Measurements from ENCODE around the gene OCA2. TPM values are rescaled to one million over a fixed set of nuclear protein-coding genes. Genes with fewer than 3 reads are reported as not detected.

Gene OCA2
- total RNA-seq, 1 donor from 2014 or later: 0.73 TPM

GRCh38 chr15:28120359-28120640 is 21.2 kb upstream of the OCA2 start:
- no peak for DNase-seq (ENCODE audit: low spot score)

DNA sequence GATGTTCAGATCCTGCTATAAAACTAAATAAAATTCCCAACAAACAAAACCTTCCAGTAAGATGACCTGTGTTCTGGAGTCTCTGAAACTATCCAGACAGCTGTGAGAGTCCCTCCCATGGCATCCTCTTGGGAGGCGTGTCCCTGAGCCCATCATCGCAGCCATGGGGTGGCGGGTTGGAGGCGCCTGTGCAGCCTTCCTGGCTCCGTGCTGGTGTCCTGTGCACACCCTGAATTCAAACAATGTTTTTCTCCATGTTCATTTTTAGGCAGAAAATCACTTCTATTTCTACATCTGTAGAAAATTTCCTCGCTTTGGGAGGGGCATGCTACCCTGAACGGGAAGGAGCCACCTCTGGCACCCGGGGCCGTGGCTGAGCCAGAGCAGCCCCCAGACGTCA is 19.4 kb upstream of the OCA2 start:
- DNase-seq (ENCODE audit: low spot score): no peak

GRCh38 chr15:28118083-28118482 is 19.0 kb upstream of the OCA2 start:
- no peak for DNase-seq (ENCODE audit: low spot score)

GRCh38 chr15:28117432-28117990 is 18.4 kb upstream of the OCA2 start:
- no peak for DNase-seq (ENCODE audit: low spot score)

DNA sequence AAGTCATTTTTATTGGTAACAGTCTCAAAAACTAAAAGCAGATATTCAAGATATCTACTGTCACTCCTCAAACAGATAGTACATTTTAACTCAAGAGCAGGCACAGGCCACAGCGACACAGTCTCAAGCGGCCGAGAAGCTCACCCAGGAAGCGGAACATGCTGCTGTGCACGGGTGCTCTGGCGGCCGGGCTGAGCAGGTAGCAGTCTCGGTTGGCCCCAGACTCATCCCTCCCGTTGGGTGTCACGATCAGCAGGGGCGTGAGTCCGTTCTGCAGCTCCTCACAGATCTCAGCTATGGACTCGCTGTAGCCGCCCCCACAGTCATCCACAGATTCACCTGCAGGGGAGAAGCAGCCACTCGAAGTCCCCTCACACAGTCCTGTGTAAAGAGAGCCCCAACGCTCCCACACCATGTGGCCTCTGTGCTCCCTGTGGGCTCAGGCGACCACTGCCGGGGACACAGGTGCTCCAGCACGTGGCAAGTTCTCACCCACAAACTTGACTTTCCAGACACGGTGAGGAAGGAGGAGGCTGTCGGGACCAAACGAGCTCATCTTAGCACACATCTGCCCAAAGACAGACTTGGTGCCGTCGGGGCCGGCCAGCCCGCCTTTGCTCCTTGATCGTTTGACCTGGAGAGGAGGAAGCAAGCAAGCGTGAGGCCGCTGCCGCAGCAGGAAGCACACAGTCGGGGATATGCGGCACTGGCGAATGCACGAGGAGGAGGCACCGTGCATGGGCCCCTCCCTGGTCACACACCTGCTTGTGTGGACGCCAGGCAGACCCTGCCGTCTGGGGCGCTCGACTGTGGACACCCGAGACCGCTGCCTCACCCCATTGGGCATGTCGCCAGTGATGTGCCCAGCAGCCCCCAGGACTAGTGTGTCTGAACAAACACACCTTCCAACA is 17.7 kb upstream of the OCA2 start:
- peak; percentile 30 for DNase-seq (ENCODE audit: low spot score)

- DNase-seq (ENCODE audit: low spot score): no peak
Measured at GRCh38 chr15:28115871-28116270, 16.8 kb upstream of the OCA2 start.

- DNase-seq (ENCODE audit: low spot score): no peak
Measured at GRCh38 chr15:28114721-28115622, 15.9 kb upstream of the OCA2 start.

- no peak for DNase-seq (ENCODE audit: low spot score)
Measured at GRCh38 chr15:28114114-28114455, 15.0 kb upstream of the OCA2 start.

DNA sequence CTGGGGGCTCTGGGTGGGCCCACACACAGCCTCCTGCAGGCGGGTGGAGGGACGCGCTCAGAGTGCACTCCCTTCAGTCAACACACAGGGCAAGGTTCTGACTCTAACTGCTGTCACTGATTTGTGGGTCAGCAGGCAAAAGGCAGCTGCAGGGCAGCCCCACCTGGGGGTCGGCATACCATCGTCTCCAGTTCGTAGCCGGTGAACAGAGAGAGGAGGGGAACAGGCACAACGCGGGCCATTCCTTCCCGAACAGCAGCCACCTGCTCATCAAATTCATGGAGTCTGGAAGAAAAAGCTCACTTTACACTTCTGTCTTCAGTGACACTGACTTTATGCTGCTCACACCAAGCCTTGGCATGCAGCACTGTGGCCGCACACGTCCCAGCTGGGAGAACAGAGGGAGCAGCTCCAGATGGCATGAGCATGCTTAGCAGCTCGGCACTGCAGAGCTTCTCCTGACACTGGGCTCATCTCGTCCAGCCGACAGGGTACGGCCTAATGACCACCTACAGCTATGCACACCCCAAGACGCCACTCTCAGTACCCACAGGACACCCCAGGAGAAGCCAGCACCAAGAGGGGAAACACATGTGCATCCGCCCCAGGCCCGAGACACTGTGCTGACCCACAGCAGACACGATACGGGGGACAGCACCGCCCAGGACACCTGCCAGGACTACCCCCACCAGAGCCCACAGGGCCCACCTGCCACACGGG is 14.4 kb upstream of the OCA2 start:
- no peak for DNase-seq (ENCODE audit: low spot score)

GRCh38 chr15:28112962-28113361 is 13.8 kb upstream of the OCA2 start:
- DNase-seq (ENCODE audit: low spot score): no peak

DNA sequence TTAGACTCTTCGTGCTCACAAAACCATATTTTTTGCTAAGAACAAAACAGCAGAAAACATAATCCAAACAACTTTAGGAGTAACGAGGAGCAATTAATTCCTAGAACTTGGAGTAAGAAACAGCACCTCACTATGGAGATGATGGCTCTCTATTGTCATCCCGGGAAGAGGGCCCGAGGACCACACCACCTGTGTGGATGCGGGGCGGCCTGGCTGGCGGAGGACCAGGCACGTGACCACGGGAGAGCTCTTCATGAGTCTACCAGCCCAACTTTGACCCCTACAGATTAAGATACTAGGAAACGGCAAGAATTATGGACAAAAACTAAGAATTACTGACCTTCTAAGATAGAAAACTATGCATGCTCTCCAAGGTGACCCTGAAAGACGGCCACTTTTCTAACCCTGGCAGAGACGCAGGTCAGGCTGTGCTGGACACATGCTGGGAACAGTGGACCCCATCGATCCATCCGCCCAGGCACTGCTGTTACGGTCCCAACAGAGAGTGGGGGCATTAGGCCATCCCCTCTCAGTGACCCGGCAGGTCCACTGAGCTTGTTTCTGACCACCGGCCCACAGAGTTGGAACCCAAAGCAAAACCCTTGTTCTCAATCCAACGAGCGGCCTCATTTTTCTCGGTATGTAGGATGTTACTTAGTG is 13.1 kb upstream of the OCA2 start:
- DNase-seq (ENCODE audit: low spot score): no peak

GRCh38 chr15:28111543-28111942 is 12.4 kb upstream of the OCA2 start:
- no peak for DNase-seq (ENCODE audit: low spot score)

- DNase-seq (ENCODE audit: low spot score): no peak
Measured at GRCh38 chr15:28110481-28110881, 11.4 kb upstream of the OCA2 start.

DNA sequence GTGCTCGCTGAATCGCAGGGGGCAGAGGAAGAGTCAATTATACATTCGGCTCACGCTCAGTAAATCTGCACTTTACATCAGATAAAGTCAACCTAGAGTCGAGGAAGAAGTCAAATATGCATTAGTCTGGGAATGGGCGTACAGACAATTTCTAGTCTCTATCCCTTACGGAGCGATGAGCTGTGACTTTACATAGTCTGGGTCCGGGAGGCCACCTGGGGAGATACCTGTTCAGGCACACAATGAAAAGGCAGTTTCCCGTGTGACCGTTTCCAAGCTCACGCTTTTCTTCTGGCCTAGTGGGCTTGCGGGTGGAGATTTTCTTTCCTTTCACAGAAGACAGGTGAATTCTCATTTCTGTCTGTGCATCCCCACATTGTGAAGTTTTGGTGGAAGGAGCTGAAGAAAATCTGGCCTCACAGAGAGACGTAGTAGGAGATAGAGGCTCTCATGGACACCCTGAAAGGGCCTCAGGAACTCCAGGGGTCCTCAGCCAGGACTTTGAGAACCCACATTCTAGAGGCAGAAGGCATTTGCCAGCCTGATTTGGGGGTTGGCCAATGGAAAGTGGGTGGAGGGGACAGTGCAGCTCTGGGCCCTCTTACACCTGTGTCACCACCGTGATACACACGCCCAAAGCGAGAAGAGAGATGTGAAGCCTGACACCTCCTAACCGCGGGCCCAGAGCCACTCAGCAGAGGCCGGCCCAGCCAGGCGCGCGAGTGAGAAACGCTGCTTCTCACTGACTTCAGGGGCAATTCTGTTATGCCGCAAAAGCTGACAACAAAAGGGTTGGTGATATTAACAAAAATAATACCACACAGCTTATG is 10.7 kb upstream of the OCA2 start:
- DNase-seq (ENCODE audit: low spot score): no peak

- no peak for DNase-seq (ENCODE audit: low spot score)
Measured at GRCh38 chr15:28107904-28108275, 8.8 kb upstream of the OCA2 start.

GRCh38 chr15:28107111-28107903 is 8.2 kb upstream of the OCA2 start:
- DNase-seq (ENCODE audit: low spot score): no peak

DNA sequence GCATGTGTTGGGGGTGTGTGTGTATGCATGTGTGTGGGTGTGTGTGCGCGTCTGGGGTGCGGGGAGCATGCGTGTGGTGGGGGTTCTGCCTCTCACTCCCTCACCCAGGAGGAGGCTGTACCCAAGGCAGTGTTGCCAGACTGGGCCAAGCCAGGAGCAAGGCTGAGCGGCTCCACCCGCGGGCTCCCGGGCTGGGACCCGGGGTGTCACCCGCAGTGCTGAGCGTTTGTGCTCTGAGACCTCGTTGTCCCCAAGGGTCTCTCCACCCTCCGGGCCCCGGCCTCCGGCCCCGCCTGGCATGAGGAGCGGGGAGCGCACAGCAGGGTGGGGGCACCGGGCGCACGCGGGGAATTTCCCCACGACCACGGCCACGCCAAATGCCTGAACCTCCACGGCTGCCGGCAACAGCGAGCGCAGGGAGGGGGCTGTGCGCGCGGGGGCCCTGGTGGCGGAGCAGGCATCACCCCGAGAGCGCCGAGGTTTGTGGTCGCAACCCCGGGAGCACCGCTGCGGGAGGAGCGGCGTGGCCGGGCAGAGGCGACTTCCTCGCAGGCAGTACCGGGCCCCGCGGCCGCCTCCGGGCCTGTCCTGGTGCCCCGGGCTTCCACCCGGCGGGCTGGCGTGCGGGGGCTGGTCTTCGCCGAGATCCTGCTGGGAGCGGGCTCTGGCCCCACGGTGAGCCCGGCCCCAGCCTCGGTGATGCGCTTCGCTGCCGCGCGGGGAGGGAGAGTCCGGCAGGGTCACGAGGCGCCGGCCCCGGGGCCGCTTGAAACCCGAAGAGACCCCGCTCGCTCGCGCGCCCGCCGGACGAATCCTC is 7.4 kb upstream of the OCA2 start:
- no peak for DNase-seq (ENCODE audit: low spot score)

GRCh38 chr15:28105793-28106192 is 6.7 kb upstream of the OCA2 start:
- no peak for DNase-seq (ENCODE audit: low spot score)

GRCh38 chr15:28105224-28105791 is 6.2 kb upstream of the OCA2 start:
- no peak for DNase-seq (ENCODE audit: low spot score)
